Measurements from ENCODE around the gene GET4.

Gene GET4

DNA sequence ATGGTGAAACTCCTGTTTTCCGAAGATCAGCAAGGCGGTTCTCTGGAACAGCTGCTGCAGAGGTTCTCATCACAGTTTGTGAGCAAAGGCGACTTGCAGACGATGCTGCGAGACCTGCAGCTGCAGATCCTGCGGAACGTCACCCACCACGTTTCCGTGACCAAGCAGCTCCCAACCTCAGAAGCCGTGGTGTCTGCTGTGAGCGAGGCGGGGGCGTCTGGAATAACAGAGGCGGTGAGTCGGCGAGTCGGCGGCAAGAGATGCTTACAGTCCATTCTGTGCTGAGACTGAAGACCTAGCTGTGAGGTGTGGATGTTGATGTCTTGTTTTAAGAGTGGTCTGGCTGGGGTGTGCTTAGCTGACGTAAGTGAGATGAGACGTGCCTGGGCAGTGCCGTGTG, 16.2 kb upstream of the GET4 start:
- no peak overlapping the region for H3K4me3 ChIP-seq (ENCODE audit: low read depth, low read length)
- DNase-seq (ENCODE audit: low read depth) = no peak
- TF ChIP-seq, protein P1, sequence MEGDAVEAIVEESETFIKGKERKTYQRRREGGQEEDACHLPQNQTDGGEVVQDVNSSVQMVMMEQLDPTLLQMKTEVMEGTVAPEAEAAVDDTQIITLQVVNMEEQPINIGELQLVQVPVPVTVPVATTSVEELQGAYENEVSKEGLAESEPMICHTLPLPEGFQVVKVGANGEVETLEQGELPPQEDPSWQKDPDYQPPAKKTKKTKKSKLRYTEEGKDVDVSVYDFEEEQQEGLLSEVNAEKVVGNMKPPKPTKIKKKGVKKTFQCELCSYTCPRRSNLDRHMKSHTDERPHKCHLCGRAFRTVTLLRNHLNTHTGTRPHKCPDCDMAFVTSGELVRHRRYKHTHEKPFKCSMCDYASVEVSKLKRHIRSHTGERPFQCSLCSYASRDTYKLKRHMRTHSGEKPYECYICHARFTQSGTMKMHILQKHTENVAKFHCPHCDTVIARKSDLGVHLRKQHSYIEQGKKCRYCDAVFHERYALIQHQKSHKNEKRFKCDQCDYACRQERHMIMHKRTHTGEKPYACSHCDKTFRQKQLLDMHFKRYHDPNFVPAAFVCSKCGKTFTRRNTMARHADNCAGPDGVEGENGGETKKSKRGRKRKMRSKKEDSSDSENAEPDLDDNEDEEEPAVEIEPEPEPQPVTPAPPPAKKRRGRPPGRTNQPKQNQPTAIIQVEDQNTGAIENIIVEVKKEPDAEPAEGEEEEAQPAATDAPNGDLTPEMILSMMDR (IDR thresholded peaks at IDR 0.05; ENCODE audit: low read depth, low read length, missing control alignments) = no peak

DNA sequence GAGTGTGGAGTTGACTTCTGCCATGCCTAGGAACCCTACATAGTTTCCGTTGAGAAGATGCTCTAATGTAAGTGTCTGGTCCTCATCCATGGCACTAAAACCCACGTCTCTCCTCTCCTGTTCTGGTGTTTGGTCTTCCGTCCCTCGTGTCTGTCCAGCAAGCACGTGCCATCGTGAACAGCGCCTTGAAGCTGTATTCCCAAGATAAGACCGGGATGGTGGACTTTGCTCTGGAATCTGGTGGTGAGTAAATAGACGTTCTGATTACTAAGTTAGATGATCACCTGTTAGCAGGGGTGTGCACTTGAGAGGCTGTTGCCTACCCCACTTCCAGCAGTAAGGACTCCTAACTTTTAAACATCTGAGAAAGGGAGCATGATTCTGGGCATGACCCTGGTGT, 15.1 kb upstream of the GET4 start:
- TF ChIP-seq, protein P1 (IDR thresholded peaks at IDR 0.05; ENCODE audit: low read depth, low read length, missing control alignments) = no peak
- DNase-seq (ENCODE audit: low read depth) = no peak
- no peak overlapping the region for H3K4me3 ChIP-seq (ENCODE audit: low read depth, low read length)

DNA sequence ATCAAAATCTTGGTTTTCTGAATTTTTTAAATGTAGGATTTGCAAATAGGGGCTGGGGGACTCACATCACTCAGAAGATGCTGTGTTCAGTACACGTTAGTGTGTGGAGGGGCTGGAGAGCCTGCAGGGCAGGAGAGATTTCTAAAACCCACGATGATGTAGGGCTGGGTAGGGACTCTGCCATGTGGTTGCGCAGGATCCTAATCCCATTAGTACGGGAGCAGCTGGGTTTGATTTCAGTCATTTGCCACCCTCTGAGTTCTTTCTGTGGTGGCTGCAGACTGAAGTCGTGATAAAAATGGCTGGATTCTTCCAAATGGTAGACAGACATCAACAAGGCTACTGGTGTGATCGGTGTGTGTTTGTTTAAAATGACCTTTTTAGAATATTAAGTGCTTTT, 14.2 kb upstream of the GET4 start:
- TF ChIP-seq, protein P1 (IDR thresholded peaks at IDR 0.05; ENCODE audit: low read depth, low read length, missing control alignments) = no peak
- H3K4me3 ChIP-seq (ENCODE audit: low read depth, low read length) = no peak overlapping the region
- DNase-seq (ENCODE audit: low read depth) = no peak

DNA sequence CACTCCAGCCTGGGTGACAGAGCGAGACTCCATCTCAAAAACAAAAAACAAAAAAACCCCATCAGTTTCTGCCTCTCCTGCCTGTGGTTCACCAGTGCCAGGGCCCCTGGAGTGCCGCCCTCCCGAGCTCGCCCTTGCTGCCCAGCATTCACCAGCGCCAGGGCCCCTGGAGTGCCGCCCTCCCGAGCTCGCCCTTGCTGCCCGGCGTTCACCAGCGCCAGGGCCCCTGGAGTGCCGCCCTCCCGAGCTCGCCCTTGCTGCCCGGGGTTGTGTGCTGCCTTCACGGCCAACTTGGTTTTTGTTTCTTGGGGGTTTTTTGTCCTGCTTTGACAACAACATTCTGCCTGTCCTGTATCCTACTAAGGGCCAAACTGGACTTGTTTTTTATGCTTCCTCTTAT, 13.2 kb upstream of the GET4 start:
- TF ChIP-seq, protein P1 (IDR thresholded peaks at IDR 0.05; ENCODE audit: low read depth, low read length, missing control alignments) = no peak
- H3K4me3 ChIP-seq (ENCODE audit: low read depth, low read length) = no peak overlapping the region
- no peak for DNase-seq (ENCODE audit: low read depth)

DNA sequence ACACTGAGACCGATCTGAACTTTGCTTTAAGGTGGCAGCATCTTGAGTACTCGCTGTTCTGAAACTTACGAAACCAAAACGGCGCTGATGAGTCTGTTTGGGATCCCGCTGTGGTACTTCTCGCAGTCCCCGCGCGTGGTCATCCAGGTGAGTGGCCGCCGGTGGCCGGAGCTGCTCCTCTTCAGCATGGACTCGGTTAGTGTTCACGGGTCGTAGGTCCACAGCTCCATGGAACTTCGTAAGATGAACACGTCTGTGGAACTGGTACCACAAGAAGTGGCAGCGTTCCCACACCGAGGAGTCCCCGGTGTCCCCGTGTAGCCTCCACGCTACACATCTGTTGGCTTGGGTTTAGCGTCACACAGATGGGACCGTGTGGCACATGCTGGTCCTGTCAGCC, 10.4 kb upstream of the GET4 start:
- TF ChIP-seq, protein P1 (IDR thresholded peaks at IDR 0.05; ENCODE audit: low read depth, low read length, missing control alignments) = no peak
- H3K4me3 ChIP-seq (ENCODE audit: low read depth, low read length) = no peak overlapping the region
- DNase-seq (ENCODE audit: low read depth) = no peak

DNA sequence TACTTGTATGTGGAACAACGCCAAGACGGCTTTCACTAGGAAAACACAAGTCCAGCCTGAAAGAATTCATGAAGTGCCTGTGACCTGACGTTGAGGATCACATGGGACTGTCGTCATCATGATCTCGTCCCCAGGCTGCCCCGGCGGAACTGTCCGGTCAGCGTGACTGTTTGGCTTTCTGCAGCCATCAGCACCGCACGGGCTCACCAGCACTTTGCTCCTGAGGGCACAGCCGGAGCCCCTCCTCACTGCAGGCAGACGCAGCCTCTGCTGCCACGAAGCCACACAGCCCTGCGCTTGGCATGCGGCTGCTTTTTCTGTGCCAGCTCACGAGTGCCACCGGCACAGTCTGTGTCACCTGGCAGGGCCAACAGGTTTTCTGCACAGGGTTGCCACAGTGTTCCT, 9.4 kb upstream of the GET4 start:
- DNase-seq (ENCODE audit: low read depth) = no peak
- TF ChIP-seq, protein P1 (IDR thresholded peaks at IDR 0.05; ENCODE audit: low read depth, low read length, missing control alignments) = no peak
- no peak overlapping the region for H3K4me3 ChIP-seq (ENCODE audit: low read depth, low read length)

DNA sequence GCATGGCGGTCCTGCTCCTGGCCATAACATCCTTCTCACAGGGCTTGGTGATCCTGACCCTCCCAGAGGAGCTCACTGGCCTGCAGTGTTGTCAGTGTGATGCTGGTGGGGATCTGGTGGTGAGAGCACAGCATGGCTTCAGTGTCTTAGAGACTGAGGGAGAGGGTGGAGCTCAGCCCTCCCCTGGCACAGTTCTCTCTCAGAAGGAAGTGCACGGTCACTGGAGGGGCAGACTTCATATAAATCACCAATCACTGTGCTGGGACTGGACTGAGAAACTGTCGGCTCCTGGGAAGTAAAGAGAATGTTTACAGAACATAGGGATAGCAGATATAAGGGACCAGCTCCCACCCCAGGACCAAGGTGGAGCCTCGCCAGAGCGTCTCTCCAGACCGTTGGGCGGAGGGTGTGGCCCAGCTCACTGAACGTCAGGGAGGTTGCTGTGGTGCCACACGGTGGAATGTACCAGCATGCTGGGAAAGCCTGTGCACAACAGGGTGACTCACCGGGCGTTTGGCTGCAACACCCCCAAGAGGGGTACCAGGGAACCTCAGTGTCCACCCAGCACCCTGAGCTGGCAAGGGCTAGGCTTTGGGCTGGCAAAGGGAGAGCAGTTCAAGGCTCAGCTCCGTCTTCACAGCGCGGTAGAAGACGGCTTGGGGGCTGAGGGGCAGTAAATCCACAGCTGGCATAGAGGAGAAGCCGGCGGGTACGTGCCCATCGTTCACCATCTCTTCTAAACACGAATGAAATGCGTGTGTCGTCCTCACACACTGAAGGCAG, 8.8 kb upstream of the GET4 start:
- DNase-seq (ENCODE audit: low read depth) = no peak
- no peak overlapping the region for H3K4me3 ChIP-seq (ENCODE audit: low read depth, low read length)
- TF ChIP-seq, protein P1 (IDR thresholded peaks at IDR 0.05; ENCODE audit: low read depth, low read length, missing control alignments) = no peak
